Activated T-helper 1 cell treated with anti-CD3 and anti-CD28 coated beads, Interleukin-12 subunit alpha, Interleukin-12 subunit beta, Interleukin-2, Interleukin-4 antibody, amounts not matched to agents 30 ng/mL and 10 ng/mL and 1 ng/mL, durations not matched to agents 14 hours and 24 hours and 36 hours (primary cell): ENCODE data around the gene PACRG. TPM values are rescaled to one million over a fixed set of nuclear protein-coding genes. Genes with fewer than 3 reads are reported as not detected.

Experiments used
- DNase-seq: peaks from one replicate; pipeline ENCODE4 v3.0.0; 2021; ENCODE audit warnings: low spot score
- H3K27ac Mint-ChIP-seq: one replicate; pipeline ENCODE4 v1.8.0; 2021; ENCODE audit warnings: mild to moderate bottlenecking, mixed read lengths
- H3K27me3 Mint-ChIP-seq: one replicate; pipeline ENCODE4 v1.8.0; 2022; ENCODE audit warnings: mild to moderate bottlenecking, moderate library complexity, mixed read lengths; ENCODE audit not compliant: insufficient read depth
- H3K36me3 Mint-ChIP-seq: one replicate; pipeline ENCODE4 v1.8.0; 2021; ENCODE audit warnings: low read depth, mixed read lengths
- H3K4me1 Mint-ChIP-seq: one replicate; pipeline ENCODE4 v1.8.0; 2021; ENCODE audit warnings: low read depth, mixed read lengths
- H3K4me3 Mint-ChIP-seq: one replicate; pipeline ENCODE4 v1.8.0; 2021; ENCODE audit warnings: mild to moderate bottlenecking, moderate library complexity, mixed read lengths
- H3K9me3 Mint-ChIP-seq: one replicate; pipeline ENCODE4 v1.8.0; 2021; ENCODE audit warnings: mixed read lengths
- intact Hi-C: fragments of 100-400 bp; cut with micrococcal nuclease; formaldehyde crosslinking; loops from one replicate; pipeline ENCODE4 v1.15.1; 2024
- total RNA-seq: library from RNA; stranded (reverse); gene quantifications from 2 replicates; pipeline ENCODE4 v1.2.3, GENCODE V29; 2022

The PACRG gene
- total RNA-seq, 1 donor from 2014 or later: 0.36 TPM

DNA sequence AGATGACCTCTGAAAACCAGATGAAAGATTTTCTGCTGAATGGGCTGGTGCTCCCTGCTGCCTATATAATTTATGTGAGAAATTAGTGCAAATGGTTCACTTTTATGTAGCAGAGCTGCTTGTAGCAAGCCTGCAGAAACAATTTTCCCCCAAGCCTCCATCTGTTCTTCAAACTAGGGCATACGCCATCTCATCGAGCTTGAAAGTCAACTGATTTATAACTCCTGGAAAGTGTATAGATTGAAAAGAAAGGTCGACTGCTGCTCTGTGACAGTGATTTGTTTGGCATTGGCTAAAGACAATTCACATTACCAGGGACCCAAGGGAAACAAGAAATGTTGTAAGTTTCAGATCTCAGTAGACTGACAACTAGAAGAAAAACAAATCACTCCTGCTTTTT, 93.3 kb downstream of the PACRG start:
- DNase-seq: no peak
- Mint-ChIP-seq H3K27ac (no peak overlapping the region), H3K36me3 (no peaks in the 10 kb centered on the region), H3K4me3 (no peak overlapping the region), H3K27me3 (no peaks in the 10 kb centered on the region), H3K9me3 (no peaks in the 10 kb centered on the region), H3K4me1 (no peaks in the 10 kb centered on the region)
- intact Hi-C loops: no loop called here

DNA sequence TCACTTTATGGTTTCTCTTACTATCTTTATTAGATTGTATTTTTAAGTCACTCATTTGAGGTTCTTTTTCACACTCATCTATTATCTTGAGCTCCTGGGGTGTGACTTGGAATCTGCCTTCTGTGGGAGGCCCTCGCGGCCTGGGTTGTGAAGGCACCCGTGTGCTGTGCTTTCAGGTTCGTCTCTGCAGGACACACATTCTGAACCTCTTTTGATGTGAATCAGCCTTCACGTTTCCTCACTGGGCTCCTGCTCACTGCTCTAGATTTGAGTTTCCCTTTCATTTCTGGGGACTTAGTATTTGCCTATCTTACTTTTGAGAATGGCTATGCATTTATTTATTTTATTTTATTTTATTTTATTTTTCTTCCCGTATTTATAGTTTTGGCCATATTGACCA, 97.8 kb downstream of the PACRG start:
- no peak overlapping the region for H3K4me3 Mint-ChIP-seq
- no peak for DNase-seq

DNA sequence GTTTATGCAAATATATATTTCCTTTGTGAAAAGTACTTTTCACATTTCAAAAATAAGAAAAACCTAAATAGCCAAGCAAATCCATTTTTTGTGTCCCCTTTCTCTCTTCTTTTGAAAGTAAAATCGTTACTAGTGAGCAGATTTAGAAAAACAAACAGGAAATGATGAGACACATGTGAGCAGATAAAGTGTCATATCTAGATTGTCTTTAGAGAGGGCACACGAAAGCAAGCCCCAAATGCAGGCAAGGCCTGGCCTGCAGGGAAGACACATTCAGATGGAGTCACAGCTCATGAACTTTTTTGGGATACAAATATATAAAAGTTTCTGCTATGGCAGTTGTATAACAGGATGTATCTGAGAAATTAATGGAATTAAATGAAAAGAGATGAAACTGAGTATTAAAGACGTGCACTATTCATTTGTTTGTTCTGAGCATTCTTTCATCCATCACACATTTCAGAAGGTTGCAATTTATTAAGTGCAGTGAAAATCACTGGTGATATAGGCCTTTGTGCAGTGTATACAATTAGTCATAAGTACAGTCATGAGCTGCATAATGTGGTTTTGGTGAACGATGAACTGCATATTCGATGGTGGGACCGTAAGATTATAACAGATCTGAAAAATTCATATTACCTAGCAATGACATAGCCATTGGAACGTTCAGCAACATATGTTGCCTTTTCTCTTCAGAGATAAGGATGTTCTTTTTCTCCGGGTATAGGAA, 101.4 kb downstream of the PACRG start:
- no peak for DNase-seq
- H3K4me3 Mint-ChIP-seq: no peak overlapping the region
- H3K4me1 Mint-ChIP-seq: no peaks in the 10 kb centered on the region
- H3K27me3 Mint-ChIP-seq: no peaks in the 10 kb centered on the region
- intact Hi-C loops: no loop called here
- H3K9me3 Mint-ChIP-seq: peaks cover 7% of the 10 kb centered on the region
- H3K27ac Mint-ChIP-seq: no peak overlapping the region
- H3K36me3 Mint-ChIP-seq: no peaks in the 10 kb centered on the region

More for the DNA sequence above, 97.8 kb downstream of the PACRG start:
- Mint-ChIP-seq H3K36me3 (no peaks in the 10 kb centered on the region), H3K9me3 (peaks cover 3% of the 10 kb centered on the region), H3K27ac (no peak overlapping the region), H3K27me3 (no peaks in the 10 kb centered on the region), H3K4me1 (no peaks in the 10 kb centered on the region)
- intact Hi-C loops: no loop called here

DNA sequence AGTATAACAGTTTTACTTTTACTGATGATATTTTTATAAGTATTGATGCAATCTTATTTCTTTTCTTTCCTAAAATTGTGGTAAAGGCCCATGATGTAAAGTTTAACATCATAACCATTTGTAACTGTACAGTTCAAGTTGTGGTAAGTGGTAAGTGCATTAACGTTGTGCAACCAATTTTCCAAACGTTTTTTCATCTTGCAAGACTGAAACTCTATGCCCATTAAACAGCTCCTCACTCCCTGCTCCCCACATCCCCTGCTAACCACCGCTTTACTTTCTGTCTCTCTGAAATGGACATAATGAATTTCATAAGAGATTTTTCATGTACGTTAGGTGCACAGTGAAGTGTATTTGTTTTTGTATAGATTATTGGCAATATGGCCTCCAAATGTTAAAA, 106.0 kb downstream of the PACRG start:
- H3K36me3 Mint-ChIP-seq: no peaks in the 10 kb centered on the region
- H3K4me3 Mint-ChIP-seq: no peak overlapping the region

DNA sequence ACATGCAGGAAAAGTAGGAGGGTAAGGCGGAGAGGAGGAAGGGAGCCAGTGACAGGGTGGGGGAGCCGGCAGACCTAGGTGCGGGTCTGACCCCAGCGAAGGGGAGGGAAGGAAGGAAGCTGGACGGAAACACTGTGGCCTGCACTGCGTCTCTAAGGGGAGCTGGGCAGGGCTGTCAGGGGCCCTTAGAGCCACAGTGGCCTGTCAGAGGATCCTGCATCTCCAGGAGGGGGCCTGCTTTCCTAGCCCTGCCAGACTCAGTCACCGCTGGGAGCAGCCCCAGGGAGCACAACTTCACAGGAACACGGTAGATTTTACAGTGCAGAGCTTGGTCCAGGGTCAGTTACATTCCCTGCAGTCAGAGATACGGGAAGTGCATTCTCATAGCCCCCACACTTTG, 118.2 kb downstream of the PACRG start:
- no peak overlapping the region for H3K27ac Mint-ChIP-seq
- no peak for DNase-seq
- no peaks in the 10 kb centered on the region for H3K27me3 Mint-ChIP-seq
- no peaks in the 10 kb centered on the region for H3K9me3 Mint-ChIP-seq
- no peaks in the 10 kb centered on the region for H3K36me3 Mint-ChIP-seq
- H3K4me1 Mint-ChIP-seq: no peaks in the 10 kb centered on the region
- no peak overlapping the region for H3K4me3 Mint-ChIP-seq
- intact Hi-C loops: no loop called here

More for the DNA sequence above, 106.0 kb downstream of the PACRG start:
- DNase-seq: no peak
- Mint-ChIP-seq H3K4me1 (no peaks in the 10 kb centered on the region), H3K9me3 (peaks cover 14% of the 10 kb centered on the region), H3K27ac (no peak overlapping the region), H3K27me3 (no peaks in the 10 kb centered on the region)
- intact Hi-C loops: no loop called here

DNA sequence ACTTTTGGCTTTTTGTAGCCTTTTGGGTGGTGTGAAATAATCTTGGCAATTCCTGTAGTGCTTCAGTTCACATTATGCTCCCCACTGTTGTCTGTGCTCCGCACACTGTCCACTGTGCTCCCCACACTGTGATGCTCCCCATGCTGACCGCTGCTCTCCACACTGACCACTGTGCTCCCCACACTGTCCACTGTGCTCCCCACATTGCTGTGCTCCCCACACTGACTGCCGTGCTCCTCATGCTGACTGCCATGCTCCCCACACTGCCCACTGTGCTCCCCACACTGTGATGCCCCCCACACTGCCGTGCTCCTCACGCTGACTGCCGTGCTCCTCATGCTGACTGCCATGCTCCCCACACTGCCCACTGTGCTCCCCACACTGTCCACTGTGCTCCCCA, 118.9 kb downstream of the PACRG start:
- H3K27me3 Mint-ChIP-seq: no peaks in the 10 kb centered on the region
- no peaks in the 10 kb centered on the region for H3K4me1 Mint-ChIP-seq
- intact Hi-C loops: no loop called here
- H3K36me3 Mint-ChIP-seq: no peaks in the 10 kb centered on the region
- no peak overlapping the region for H3K4me3 Mint-ChIP-seq
- no peak overlapping the region for H3K27ac Mint-ChIP-seq
- no peak for DNase-seq
- no peaks in the 10 kb centered on the region for H3K9me3 Mint-ChIP-seq

DNA sequence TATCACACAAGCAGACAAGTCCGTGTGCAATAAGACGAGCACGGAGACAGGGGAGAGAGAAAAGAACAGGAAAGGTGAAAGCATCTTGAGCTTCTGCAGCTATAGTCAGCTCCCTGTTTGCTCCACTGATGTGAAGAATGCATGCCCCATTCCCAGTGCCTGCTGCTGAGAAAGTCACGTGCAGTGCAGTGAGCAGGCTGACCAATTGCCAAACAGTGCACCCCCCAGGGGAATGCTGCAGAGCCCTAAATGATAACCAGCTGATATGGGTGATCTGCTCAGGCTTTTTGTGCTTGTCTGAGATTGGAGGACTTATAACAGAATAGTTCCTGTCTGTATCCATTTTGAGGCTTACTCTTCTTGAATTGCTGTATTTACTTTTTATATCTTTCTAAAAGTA, 121.5 kb downstream of the PACRG start:
- no peak overlapping the region for H3K27ac Mint-ChIP-seq
- H3K4me1 Mint-ChIP-seq: no peaks in the 10 kb centered on the region
- no peak overlapping the region for H3K4me3 Mint-ChIP-seq
- H3K36me3 Mint-ChIP-seq: no peaks in the 10 kb centered on the region
- H3K27me3 Mint-ChIP-seq: no peaks in the 10 kb centered on the region
- no peaks in the 10 kb centered on the region for H3K9me3 Mint-ChIP-seq
- DNase-seq: no peak
- intact Hi-C loops: no loop called here

DNA sequence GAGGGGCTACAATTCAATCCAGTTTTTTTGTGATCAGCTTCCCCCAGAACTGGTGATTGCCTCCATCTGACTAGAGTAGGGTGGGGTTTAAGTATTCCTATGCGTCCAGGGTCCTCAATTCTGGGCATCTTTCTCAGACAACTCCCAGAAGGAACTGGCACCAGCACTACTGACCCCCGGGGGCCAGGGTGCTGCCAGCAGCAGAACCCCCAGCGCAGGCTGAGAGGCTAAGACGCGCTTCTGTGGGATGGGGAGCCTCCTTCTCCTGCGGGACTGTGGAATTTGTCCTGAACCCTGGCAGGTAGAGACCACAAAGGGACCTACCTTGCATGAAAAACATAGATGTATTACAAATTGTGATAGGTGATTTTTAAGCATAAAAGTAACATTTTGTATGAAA, 124.4 kb downstream of the PACRG start:
- DNase-seq: no peak
- no peak overlapping the region for H3K27ac Mint-ChIP-seq
- intact Hi-C loops: no loop called here
- H3K27me3 Mint-ChIP-seq: no peaks in the 10 kb centered on the region
- H3K4me3 Mint-ChIP-seq: no peak overlapping the region
- H3K4me1 Mint-ChIP-seq: no peaks in the 10 kb centered on the region
- no peaks in the 10 kb centered on the region for H3K9me3 Mint-ChIP-seq
- H3K36me3 Mint-ChIP-seq: no peaks in the 10 kb centered on the region

DNA sequence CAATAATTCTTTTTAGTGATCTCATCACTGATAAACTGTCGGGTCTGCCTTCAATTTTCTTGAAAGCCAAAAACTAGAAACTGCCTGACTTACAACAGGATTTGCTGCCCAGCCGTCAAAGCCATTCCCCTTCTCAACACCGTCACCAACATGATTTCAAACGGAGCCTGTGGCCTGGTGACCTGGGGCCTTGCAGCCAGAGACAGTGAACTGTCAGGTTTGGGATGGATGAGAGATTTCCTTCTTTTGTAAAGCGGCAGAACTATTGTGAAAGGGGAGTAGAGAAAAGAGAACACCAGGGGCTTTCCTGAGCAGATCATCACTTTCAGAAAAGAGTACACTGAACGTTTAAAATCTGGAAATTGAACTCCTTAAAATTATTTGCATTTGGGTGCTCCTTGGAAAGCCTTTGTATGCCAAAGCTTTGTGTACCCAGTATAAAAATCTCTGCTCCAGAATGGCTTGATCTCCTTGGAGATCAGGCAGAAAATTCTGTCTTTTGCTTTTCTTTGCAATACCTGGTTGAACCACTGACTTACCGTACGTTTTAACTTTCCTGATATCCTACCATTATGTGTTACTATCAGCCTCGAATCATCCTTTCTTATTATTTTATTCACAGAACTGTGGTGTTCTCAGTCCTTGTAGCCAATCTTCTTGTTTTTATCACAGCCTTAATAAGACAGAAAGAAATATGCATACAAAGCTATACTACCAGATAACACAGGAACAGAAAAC, 125.2 kb downstream of the PACRG start:
- no peaks in the 10 kb centered on the region for H3K9me3 Mint-ChIP-seq
- H3K27me3 Mint-ChIP-seq: no peaks in the 10 kb centered on the region
- DNase-seq: no peak
- H3K4me3 Mint-ChIP-seq: no peak overlapping the region
- no peaks in the 10 kb centered on the region for H3K4me1 Mint-ChIP-seq
- no peaks in the 10 kb centered on the region for H3K36me3 Mint-ChIP-seq
- intact Hi-C loops: no loop called here
- H3K27ac Mint-ChIP-seq: no peak overlapping the region

DNA sequence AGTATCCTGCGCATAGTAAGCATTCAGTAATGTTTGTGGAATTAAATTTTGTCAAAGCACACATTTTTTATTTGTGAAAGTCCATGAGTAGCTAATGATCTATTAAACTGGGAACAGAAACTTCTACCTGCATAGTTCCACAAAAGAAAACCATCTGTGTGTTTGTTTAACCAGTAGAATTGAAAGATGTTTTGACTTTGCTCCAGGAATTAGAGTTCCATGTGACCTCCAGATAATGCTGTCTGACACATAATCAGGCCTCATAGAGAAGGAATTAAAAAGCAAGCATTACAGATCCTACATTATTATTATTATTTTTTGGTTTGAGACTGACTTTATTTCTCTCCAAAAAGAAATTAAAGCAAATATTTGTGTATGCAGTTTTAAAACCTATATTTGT, 126.5 kb downstream of the PACRG start:
- intact Hi-C loops: no loop called here
- Mint-ChIP-seq H3K4me1 (no peaks in the 10 kb centered on the region), H3K27me3 (no peaks in the 10 kb centered on the region), H3K27ac (no peak overlapping the region), H3K9me3 (no peaks in the 10 kb centered on the region), H3K4me3 (no peak overlapping the region), H3K36me3 (no peaks in the 10 kb centered on the region)
- no peak for DNase-seq

DNA sequence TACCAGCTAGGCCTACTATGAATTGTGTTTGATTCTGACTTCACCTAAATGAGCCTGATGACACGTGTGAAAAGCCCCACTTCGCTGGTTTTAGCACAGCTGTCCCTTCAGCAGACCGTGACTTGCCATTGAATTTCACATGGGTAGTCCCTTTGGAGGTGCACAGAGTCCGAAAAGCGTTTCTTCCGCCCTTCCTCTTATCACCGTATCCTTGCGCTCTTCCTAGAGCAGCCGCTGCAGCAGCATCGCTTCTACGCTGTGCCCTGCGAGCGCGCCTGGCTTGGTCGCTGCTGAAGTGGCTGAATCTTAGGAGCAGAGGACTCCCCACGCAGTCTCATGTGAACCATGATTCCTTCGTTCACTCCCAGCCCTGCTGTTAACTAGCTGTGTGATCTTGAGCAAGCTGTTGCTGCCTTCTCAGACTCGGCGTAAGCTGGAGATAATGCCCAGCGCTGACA, 127.0 kb downstream of the PACRG start:
- Mint-ChIP-seq H3K36me3 (no peaks in the 10 kb centered on the region), H3K4me1 (no peaks in the 10 kb centered on the region), H3K9me3 (no peaks in the 10 kb centered on the region), H3K27ac (no peak overlapping the region), H3K27me3 (no peaks in the 10 kb centered on the region), H3K4me3 (no peak overlapping the region)
- no peak for DNase-seq
- intact Hi-C loops: no loop called here

DNA sequence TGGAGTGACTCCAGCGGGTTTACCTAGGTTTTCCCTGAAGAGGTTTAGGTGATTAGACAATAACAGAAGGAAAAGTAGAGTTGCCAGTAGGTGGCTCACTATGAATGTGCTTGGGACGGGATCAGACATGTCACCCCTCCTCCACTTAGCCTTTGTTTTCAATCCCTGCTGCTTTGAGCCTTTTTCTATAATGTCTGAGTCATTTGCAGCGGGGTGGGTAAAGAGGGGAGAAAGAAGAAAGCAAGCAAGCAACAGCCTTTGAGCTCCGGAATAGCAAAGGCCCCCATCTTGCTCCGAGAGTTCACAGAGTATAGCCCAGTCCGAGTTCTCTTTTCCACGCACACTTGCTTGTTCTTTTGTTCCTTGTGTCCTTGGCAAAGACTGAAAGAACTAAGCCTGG, 129.1 kb downstream of the PACRG start:
- Mint-ChIP-seq H3K9me3 (no peaks in the 10 kb centered on the region), H3K4me1 (no peaks in the 10 kb centered on the region), H3K4me3 (no peak overlapping the region), H3K27ac (no peak overlapping the region), H3K36me3 (no peaks in the 10 kb centered on the region), H3K27me3 (no peaks in the 10 kb centered on the region)
- DNase-seq: no peak
- intact Hi-C loops: no loop called here

DNA sequence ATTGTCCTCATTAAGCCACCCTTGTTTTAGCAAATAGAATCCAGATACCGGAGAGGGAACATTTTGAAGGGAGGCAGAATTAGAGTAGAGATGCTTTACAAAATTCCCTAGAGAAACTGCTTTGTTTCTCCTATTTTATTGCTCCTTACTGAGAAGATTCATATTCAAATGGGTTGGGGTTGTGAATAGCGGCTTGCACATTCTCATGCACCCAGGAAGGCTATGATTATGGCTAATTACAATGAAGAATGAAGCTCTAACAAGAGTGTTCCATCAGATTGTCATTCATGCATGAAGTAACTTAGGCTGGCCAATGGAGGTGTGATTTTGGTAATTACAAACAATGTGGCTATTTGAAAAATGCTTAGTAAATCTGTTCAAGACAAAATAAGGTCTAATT, 129.6 kb downstream of the PACRG start:
- Mint-ChIP-seq H3K4me1 (no peaks in the 10 kb centered on the region), H3K36me3 (no peaks in the 10 kb centered on the region)
- intact Hi-C loops: no loop called here

More for the DNA sequence above, 129.6 kb downstream of the PACRG start:
- H3K9me3 Mint-ChIP-seq: no peaks in the 10 kb centered on the region
- H3K27me3 Mint-ChIP-seq: no peaks in the 10 kb centered on the region
- H3K27ac Mint-ChIP-seq: no peak overlapping the region
- DNase-seq: no peak
- no peak overlapping the region for H3K4me3 Mint-ChIP-seq
